ENCODE data around the gene SLC30A2.

The SLC30A2 gene

GRCh38 chr1:26069941-26070295 is 24.0 kb upstream of the SLC30A2 start:
- DNase-seq, result no peak

GRCh38 chr1:26067432-26067911 is 21.6 kb upstream of the SLC30A2 start, which contains the start of gene TRIM63:
TRIM63 (minus strand) TSS chr1:26067630; CDS start chr1:26067494, 136 bp downstream.
- DNase-seq, result no peak

- no peak for DNase-seq
Observed at GRCh38 chr1:26066857-26067256, 20.9 kb upstream of the SLC30A2 start.

- DNase-seq, result no peak
Observed at GRCh38 chr1:26066160-26066559, 20.2 kb upstream of the SLC30A2 start.

DNA sequence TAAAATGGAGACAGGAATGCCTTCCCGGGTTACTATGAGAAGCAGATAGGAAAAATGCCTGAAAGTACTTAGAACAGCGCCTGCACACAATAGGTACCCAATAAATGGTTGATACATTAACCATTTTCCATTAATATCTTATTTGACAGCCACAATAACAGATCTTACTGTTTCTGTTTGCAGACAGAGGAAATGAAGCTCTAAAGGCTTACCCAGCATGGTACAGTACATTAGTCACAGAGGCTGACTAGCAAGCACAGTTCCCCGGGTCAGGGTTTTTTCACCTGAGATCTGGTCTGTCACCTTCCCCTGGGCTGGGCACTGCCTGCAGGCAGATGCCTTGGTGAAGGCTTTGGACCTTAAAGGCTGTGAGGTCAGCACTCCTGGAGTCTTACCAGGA is 18.6 kb upstream of the SLC30A2 start:
- DNase-seq, result no peak

GRCh38 chr1:26060832-26061574 is 15.1 kb upstream of the SLC30A2 start:
- no peak for DNase-seq

DNA sequence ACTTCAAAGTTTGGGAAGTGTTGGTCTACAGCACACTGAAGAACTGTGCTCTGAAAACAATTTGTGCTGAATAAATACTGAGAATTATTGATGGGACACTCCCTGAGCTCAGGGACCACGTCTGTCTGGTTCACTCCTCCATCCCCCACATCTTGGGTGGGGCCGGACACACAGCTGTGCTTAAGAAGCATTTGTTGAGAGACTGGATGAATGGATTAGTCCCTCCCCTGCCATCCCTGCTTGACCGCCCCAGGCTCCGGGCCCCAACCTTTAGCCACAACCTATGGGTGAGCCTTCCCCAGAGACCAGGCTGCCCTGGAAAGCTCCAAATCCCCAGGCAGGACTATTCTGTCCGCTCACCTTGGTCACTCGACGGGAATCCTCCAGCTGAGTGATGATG is 14.0 kb upstream of the SLC30A2 start:
- no peak for DNase-seq

DNA sequence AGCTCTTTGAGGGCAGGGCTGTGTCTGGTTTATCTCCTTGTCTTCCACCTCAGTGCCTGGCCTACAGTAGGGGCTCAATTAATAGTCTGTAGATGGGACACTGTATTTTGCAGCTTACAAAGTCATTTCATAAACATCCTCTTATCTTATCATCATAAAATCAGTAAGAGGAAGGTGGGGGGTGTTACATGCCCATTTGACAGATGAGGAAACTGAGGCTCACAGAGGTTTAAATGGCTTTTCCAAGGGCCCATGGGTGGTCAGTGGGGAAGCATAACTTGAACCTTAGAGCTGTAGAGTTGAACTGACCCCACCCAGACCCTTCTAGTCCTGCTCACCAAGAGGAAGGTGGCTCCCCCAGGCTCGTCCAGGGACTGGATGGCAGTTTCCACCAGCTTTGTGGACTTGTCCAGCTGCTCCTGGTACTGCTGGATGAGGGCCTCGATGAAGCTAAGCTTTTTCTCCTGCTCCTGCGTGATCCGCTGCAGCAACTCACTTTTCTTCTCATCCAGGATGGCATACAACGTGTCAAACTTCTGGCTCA is 12.2 kb upstream of the SLC30A2 start:
- DNase-seq, result no peak

GRCh38 chr1:26057189-26057588 is 11.3 kb upstream of the SLC30A2 start:
- DNase-seq, result no peak

DNA sequence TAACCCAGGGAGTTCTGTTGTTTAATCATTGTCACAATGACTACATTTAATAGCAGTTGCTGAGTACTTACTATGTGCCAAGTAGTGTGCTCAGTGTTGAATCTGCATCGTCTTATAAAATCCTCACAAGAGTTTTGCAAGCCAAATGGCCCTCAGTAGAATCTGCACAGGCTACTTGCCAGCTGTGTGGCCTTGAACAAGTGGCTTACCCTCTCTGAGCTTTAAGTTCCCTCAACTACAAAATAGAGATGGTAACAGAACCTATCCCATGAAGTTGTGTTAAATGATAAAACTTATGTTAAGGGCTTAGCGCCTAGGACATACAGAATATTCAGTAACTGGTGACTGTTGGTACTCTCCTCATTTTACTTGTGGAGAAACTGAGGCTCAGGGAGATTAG is 9.1 kb upstream of the SLC30A2 start:
- no peak for DNase-seq

- DNase-seq, result no peak
Observed at GRCh38 chr1:26053718-26054560, 8.0 kb upstream of the SLC30A2 start.

GRCh38 chr1:26050248-26050640 is 4.3 kb upstream of the SLC30A2 start:
- DNase-seq, result no peak

- DNase-seq, result no peak
Observed at GRCh38 chr1:26049531-26050247, 3.8 kb upstream of the SLC30A2 start.

- DNase-seq, result no peak
Observed at GRCh38 chr1:26047278-26047874, 1.5 kb upstream of the SLC30A2 start.

DNA sequence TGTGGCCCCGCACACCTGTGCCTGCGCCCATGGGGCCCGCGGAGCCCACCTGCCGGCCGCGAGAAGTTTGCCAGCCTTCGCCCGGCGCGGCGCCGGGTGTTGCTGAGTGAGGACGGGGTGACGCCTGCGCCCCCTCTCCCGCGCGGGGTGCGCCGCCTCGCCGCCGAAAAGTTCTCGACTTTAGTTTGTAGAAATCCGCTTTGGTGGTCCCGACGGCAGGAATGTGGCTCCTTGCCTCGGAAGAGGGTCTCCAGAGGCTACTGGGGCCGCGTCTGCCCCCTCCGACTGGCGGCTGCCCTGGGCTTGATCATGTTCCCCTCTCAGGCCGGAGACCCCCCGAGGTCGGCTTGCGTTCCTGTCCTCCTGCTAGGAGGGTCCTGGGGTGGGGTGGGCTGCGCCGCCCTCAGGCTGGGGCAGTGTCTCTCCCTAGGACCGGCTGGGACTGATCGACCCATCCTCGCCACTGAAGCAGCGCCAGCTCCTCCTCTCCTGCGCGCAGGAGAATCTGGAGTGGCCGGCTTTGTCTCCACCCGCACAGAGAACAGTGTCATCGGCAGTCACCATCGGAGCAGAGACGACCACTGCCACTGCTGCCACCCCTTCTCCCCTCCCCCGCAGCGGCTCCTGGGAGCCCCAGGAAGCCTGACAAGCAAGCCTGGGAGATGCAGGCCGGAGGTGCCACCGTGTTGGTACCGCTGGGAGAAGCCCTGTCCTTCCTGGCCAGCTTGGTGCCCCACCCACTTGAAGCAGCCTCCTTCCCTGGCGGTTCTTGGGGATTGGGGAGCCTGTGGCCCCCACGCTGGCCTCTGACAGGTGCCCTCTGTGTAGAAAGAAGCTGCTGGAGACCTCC is 553 bp upstream of the SLC30A2 start:
- DNase-seq, result no peak

GRCh38 chr1:26044971-26045721 is 772 bp downstream of the SLC30A2 start:
- DNase-seq, result no peak

DNA sequence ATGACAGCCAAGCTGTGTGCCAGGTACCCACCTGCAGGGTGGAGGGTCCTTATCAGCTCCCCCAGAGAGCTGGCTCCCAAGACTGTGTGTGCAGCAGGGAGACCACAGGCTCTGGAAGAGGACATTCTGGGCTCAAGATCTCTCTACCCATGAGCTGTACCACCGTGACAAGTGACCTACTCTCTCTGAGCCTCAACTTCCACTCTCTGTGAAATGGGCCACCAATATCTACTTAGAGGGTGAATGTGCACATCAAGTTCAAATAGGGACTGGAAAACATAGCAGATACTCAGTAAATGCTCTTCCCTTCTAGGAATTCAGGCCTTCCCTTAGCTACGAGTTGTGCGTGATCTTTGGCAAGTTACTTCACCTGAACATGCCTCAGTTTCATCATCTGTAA is 1.5 kb downstream of the SLC30A2 start:
- no peak for DNase-seq

DNA sequence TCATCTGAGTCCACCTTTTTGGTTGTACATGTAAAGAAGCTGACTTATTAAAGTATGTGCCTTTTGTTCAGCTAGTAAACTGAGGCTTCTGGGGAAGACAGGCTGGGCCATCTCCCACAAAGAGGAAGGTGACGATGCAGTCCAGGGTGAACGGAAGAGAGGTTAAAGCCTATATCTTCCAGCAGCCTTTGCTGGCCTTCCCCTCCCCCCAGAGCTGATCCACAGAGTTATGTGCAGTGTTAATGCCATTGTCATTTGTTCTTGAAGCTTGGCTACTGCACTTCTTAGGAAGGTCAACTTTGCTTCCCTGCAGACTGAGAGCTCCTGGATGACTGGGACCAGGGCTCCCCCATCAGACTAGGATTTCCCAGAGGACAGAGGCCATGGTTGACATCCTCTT is 2.2 kb downstream of the SLC30A2 start:
- no peak for DNase-seq

GRCh38 chr1:26041978-26042377 is 3.9 kb downstream of the SLC30A2 start:
- no peak for DNase-seq

DNA sequence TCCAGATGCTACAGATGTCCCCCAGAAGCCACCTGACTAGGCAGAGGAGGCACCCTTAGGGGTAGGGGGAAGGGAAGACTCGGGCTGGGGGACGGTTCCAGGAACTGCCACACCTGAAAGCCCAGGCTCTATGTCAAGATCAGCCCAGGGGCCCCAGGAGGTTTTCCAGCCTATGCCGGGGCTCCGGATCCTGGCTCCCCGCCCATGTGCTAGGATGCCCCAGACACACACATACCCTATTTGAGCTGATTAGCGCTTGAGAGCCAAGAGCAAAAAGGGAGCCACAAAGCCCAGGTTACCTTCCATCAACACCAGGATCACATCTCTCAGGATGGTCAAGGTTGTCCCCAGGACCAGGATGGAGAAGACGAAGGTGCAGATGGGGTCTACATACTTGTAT is 4.5 kb downstream of the SLC30A2 start:
- no peak for DNase-seq

GRCh38 chr1:26038904-26039303 is 7.0 kb downstream of the SLC30A2 start:
- DNase-seq, result no peak

Data from NCI-H526 treated with DMSO at 0.1 percent for 48 hours (cell line).